Small intestine (tissue), 7 donors: ENCODE results near the gene EDRF1. TPM values are rescaled to one million over a fixed set of nuclear protein-coding genes. Genes with fewer than 3 reads are reported as not detected.

Source experiments
- DNase-seq, 2 donors: peaks; one replicate each; pipeline versions ENCODE4 v3.0.0 to v3.0.0-alpha.2; 2013
- FAIRE-seq: peaks from 2 replicates; lab custom pipeline; 2012; peaks lifted over from hg19 to GRCh38; lab: Jason Lieb, UNC
- H3K27ac ChIP-seq, 3 donors: one replicate each; pipeline ENCODE4 v1.5.1; 2013; ENCODE audit warnings: low read length in 2 of 3, mild to moderate bottlenecking in 2 of 3, control low read depth in 1 of 3, inconsistent platforms in 1 of 3, low read depth in 1 of 3, moderate library complexity in 1 of 3
- H3K27me3 ChIP-seq, 3 donors: one replicate each; pipeline ENCODE4 v1.6.1; 2013; ENCODE audit warnings: low read length in 3 of 3, inconsistent platforms in 1 of 3; ENCODE audit not compliant: control insufficient read depth in 3 of 3, insufficient read depth in 3 of 3
- H3K36me3 ChIP-seq, 3 donors: one replicate each; pipeline ENCODE4 v1.6.1; 2013; ENCODE audit warnings: low read length in 3 of 3, inconsistent platforms in 1 of 3, low read depth in 1 of 3, mild to moderate bottlenecking in 1 of 3, moderate library complexity in 1 of 3; ENCODE audit not compliant: control insufficient read depth in 3 of 3, insufficient read depth in 2 of 3
- H3K4me1 ChIP-seq, 3 donors: one replicate each; pipeline ENCODE4 v1.6.1; 2013; ENCODE audit warnings: low read length in 2 of 3, inconsistent platforms in 1 of 3, low read depth in 1 of 3, mild to moderate bottlenecking in 1 of 3, moderate library complexity in 1 of 3; ENCODE audit not compliant: control insufficient read depth in 3 of 3, insufficient read depth in 2 of 3
- H3K4me3 ChIP-seq, 3 donors: one replicate each; pipeline ENCODE4 v1.5.1; 2013; ENCODE audit warnings: low read length in 3 of 3, control low read depth in 1 of 3, inconsistent platforms in 1 of 3, low read depth in 1 of 3, mild to moderate bottlenecking in 1 of 3, moderate library complexity in 1 of 3
- H3K9me3 ChIP-seq, 2 donors: one replicate each; pipeline ENCODE4 v1.6.1; 2013; ENCODE audit warnings: low read depth in 1 of 2, low read length in 1 of 2; ENCODE audit not compliant: control insufficient read depth in 2 of 2, insufficient read depth in 1 of 2
- WGBS, 3 donors: extraction: QIAGEN DNeasy Blood & Tissue Kit; methylation state at CpG; one replicate each; pipeline ENCODE4 v1.1.7; 2013; 5-methylcytosine and 5-hydroxymethylcytosine counted together
- polyA plus RNA-seq, 4 donors: library from polyadenylated mRNA; stranded (reverse) in 3 of 4; unstranded in 1 of 4; fragments of 200-250 nt in 3 of 4; fragments of 120-200 nt in 1 of 4; gene quantifications; one replicate each; pipeline versions ENCODE4 v1.2.1 to v1.2.3, GENCODE V29; 2013
- donor health status: healthy with polysubstance abuse.
- donor health status: control.
- donor health status: control.
- donor health status: Bipolar disorder and iron deficiency.
- donor health status: healthy.

The EDRF1 gene
- polyA plus RNA-seq, 4 donors = 8.6 to 30.4 (median 11.2) TPM

DNA sequence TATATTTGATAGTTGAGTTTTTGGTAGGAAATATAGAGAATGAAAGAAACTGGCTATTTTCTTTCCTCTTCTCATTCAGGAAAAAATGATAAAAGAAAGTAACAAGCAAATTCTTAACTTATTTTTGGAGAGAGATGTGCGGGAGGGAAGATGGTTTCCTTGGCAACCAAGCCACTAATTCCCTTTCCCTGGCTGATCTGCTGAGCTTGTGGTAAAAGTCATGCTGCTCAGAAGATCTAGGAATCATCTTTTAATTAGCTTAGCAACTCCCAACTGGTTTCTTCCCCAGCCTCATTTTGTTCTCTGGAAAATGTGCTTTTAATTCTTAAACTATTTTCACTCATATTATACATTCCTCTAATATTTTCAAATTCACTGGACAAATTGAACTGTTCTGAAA is 91.7 kb downstream of the EDRF1 start:
- DNase-seq = no peak
- Histone ChIP-seq H3K4me3 (no peak overlapping the region), H3K27me3 (no peaks in the 10 kb centered on the region), H3K9me3 (no peaks in the 10 kb centered on the region), H3K4me1 (no peaks in the 10 kb centered on the region), H3K36me3 (peaks cover 8 to 26% (median 13%) of the 10 kb centered on the region in 3 donors), H3K27ac (no peak overlapping the region)
- no peak for FAIRE-seq
- 85 to 100% (median 94%) methylated on average over 1 of the region's 1 CpG for WGBS, 3 donors

DNA sequence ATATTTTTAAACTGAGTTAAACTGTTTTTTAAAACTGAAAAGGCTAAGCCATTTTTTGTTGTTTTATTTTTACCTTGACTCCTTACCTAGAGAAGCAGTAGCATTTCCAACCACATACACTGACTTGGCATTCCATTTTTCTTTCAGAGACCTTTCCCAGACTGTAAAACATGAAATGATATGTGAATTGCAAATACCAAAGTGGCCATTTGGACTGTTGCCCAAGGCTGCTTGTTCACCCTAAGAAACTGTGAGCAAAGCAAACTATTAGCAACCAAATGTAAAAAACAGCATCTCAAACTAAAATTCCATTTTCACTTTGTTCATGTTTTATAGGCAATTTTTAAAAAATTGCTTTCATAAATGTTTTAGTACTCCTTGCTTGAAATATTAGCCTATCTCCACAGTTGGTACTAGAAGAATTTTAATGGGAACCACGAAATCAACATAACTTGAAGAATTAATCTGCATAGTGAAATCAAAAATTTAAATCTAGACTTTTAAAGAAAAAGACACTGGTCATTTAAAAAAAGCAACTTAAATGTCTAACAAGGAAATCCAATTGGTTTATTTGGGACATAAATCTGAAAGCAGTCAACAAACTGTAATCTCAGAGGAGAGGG is 92.7 kb downstream of the EDRF1 start:
- 90 to 96% (median 94%) methylated on average over 1 of the region's 1 CpG for WGBS, 3 donors
- Histone ChIP-seq H3K9me3 (no peaks in the 10 kb centered on the region), H3K27ac (no peak overlapping the region), H3K4me1 (no peaks in the 10 kb centered on the region), H3K36me3 (peaks cover 5 to 26% (median 9%) of the 10 kb centered on the region in 3 donors), H3K4me3 (no peak overlapping the region), H3K27me3 (no peaks in the 10 kb centered on the region)
- DNase-seq (no peak), FAIRE-seq (no peak)

Other genes with a start within 250 kb of the EDRF1 start
- gene TEX36, start 36.5 kb upstream of the EDRF1 start, polyA plus RNA-seq = not detected
- under 1 TPM in 2 of 4 donors, not detected in 2; 0.07 to 0.18 TPM for gene MMP21, start 56.1 kb downstream of the EDRF1 start, polyA plus RNA-seq
- 10 to 100 TPM; 32.5 to 51.9 (median 38.5) TPM for gene UROS, start 103.5 kb downstream of the EDRF1 start, polyA plus RNA-seq
- 10 to 100 TPM; 46.7 to 64.9 (median 55.3) TPM for gene BCCIP, start 103.8 kb downstream of the EDRF1 start, polyA plus RNA-seq
- 10 to 100 TPM; 24.0 to 40.6 (median 28.0) TPM for gene DHX32, start 161.6 kb downstream of the EDRF1 start, polyA plus RNA-seq
- 1 to 10 TPM; 1.5 to 4.0 (median 2.8) TPM for gene FANK1, start 176.9 kb downstream of the EDRF1 start, polyA plus RNA-seq